Kidney (tissue), 14 donors: Measurements from ENCODE around the gene MPHOSPH9. TPM values are rescaled to one million over a fixed set of nuclear protein-coding genes. Genes with fewer than 3 reads are reported as not detected.

Experiments used
- DNase-seq, 5 donors: peaks; one replicate each; pipeline ENCODE4 v3.0.0-alpha.2; 2013 to 2020
- FAIRE-seq: peaks from 2 replicates; lab custom pipeline; 2012; peaks lifted over from hg19 to GRCh38; lab: Jason Lieb, UNC
- H3K27ac ChIP-seq, 2 donors: one replicate each; pipeline ENCODE4 v1.7.0; 2013; ENCODE audit warnings: low read depth in 2 of 2, low read length in 2 of 2, inconsistent platforms in 1 of 2
- H3K27me3 ChIP-seq: one replicate; pipeline ENCODE4 v1.7.1; 2013; ENCODE audit warnings: low read length, inconsistent platforms; ENCODE audit not compliant: control insufficient read depth, insufficient read depth
- H3K36me3 ChIP-seq, 3 donors: one replicate each; pipeline versions ENCODE4 v1.7.0 to v1.7.1; 2013; ENCODE audit warnings: low read length in 3 of 3, control low read depth in 1 of 3, inconsistent platforms in 1 of 3; ENCODE audit not compliant: insufficient read depth in 3 of 3, control insufficient read depth in 2 of 3
- H3K4me1 ChIP-seq, 3 donors: one replicate each; pipeline versions ENCODE4 v1.7.0 to v1.7.1; 2013; ENCODE audit warnings: low read length in 3 of 3, inconsistent platforms in 1 of 3, low read depth in 1 of 3; ENCODE audit not compliant: control insufficient read depth in 2 of 3, insufficient read depth in 2 of 3
- H3K4me3 ChIP-seq, 3 donors: one replicate each; pipeline versions ENCODE4 v1.7.0 to v1.8.1; 2013; ENCODE audit warnings: low read length in 3 of 3, control low read depth in 1 of 3, inconsistent platforms in 1 of 3
- H3K9ac ChIP-seq, 3 donors: one replicate each; pipeline versions ENCODE4 v1.7.0 to v1.7.1; 2013; ENCODE audit warnings: low read length in 3 of 3, control low read depth in 1 of 3, inconsistent platforms in 1 of 3
- H3K9me3 ChIP-seq, 3 donors: one replicate each; pipeline versions ENCODE4 v1.7.0 to v1.7.1; 2013; ENCODE audit warnings: low read length in 3 of 3, control low read depth in 1 of 3, inconsistent platforms in 1 of 3; ENCODE audit not compliant: control insufficient read depth in 2 of 3, insufficient read depth in 1 of 3
- CTCF ChIP-seq: IDR thresholded peaks from 3 replicates; pipeline ENCODE4 v1.5.1; 2012; ENCODE audit warnings: mild to moderate bottlenecking, moderate library complexity, borderline replicate concordance; ENCODE audit not compliant: insufficient read depth; ENCODE audit errors: extremely low read depth
- intact Hi-C: fragments of 100-400 bp; cut with DNase I; formaldehyde crosslinking; loops from one replicate; pipeline ENCODE4 v1.11.1; 2022
- polyA plus RNA-seq: library from polyadenylated mRNA; stranded (reverse); fragments of 350-450 nt; fragmentation: Illumina TruSeq; extraction: RNeasy Lipid Tissue Mini Kit (QIAGEN cat#74804); gene quantifications from one replicate; pipeline ENCODE4 v1.2.3, GENCODE V29; 2014; ENCODE audit warnings: low read depth, low replicate concordance; ENCODE audit not compliant: insufficient read depth
- total RNA-seq: library from RNA; stranded (reverse); fragmentation: NEBNext Ultra II Directional; extraction: Animal tissue kit (Norgen Biotek cat#: 25700); gene quantifications from one replicate; pipeline ENCODE4 v1.2.1, GENCODE V29; 2021
- donor health status: control.
- donor health status: control.
- donor health status: control.
- donor health status: control.
- donor health status: control.
- donor health status: DM: yes; HTN: yes; CAD: no.
- donor health status: Normal renal cell carcinoma (clear cell type).

Gene MPHOSPH9
- total and polyA plus RNA-seq, 2 donors from 2014 or later, result 7.2 to 25.2 TPM

- no peak for TF ChIP-seq CTCF
- H3K4me3 ChIP-seq, result no peak overlapping the region
- no peaks in the 10 kb centered on the region for H3K9me3 ChIP-seq
- DNase-seq, result no peak
- no peaks in the 10 kb centered on the region for H3K36me3 ChIP-seq
- H3K4me1 ChIP-seq, result peaks cover 0 to 7% (median 4%) of the 10 kb centered on the region in 3 donors
- FAIRE-seq, result no peak
- H3K27ac ChIP-seq, result no peak overlapping the region
- intact Hi-C loops, result loop anchor here (5.0 kb wide), 1 partner anchor 196 kb away; no protein-coding TSS in a partner anchor
- H3K9ac ChIP-seq, result no peak overlapping the region
- no peaks in the 10 kb centered on the region for H3K27me3 ChIP-seq
These were observed 5.4 kb upstream of the MPHOSPH9 start for GRCh38 chr12:123238330-123238682.

DNA sequence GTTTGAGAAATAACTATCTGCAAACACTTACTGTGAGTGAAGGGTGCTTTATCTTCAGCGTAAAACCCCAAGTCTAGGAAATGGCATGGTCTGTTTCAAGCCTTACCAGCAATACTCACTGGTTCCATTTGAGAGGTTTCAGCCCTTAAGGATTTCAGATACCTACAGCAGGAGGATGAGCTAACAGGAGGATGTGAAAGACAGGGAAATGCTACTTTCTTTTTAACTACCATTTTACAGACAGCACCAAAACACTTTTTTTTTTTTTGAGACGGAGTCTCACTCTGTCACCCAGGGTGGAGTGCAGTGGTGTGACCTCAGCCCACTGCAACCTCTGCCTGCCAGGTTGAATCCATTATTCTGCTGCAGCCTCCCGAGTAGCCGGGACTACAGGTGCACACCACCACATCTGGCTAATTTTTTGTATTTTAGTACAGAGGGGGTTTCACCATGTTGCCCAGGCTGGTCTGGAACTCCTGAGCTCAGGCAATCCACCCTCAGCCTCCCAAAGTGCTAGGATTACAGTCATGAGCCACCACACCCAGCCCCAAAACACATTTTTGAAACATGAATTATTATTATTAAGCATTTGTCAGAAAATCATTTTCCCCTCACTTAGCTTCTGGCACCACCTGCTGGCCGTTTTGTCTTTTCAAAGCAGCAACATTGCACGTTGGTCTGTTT, 4.8 kb upstream of the MPHOSPH9 start:
- Histone ChIP-seq H3K4me1 (peaks cover 0 to 7% (median 4%) of the 10 kb centered on the region in 3 donors), H3K36me3 (no peaks in the 10 kb centered on the region), H3K4me3 (no peak overlapping the region), H3K9me3 (no peaks in the 10 kb centered on the region), H3K27ac (no peak overlapping the region), H3K9ac (no peak overlapping the region), H3K27me3 (no peaks in the 10 kb centered on the region)
- DNase-seq (peak in 3 of 5 donors; percentile 29 to 72 (median 44)), FAIRE-seq (no peak)
- intact Hi-C loops, result loop anchor here (5.0 kb wide), 1 partner anchor 195 kb away; no protein-coding TSS in a partner anchor
- TF ChIP-seq CTCF, result peak; percentile 82

- no peak for FAIRE-seq
- intact Hi-C loops, result no loop called here
These were observed 766 bp upstream of the MPHOSPH9 start for GRCh38 chr12:123233505-123234308.

More at GRCh38 chr12:123233505-123234308, 766 bp upstream of the MPHOSPH9 start:
- Histone ChIP-seq H3K27ac (peak overlapping the region; percentile 88 to 92), H3K9ac (peak overlapping the region; percentile 90 to 95 (median 93)), H3K9me3 (no peaks in the 10 kb centered on the region), H3K4me3 (peak overlapping the region; percentile 75 to 98 (median 98)), H3K27me3 (no peaks in the 10 kb centered on the region), H3K36me3 (no peaks in the 10 kb centered on the region), H3K4me1 (peaks cover 0 to 12% (median 5%) of the 10 kb centered on the region in 3 donors)
- peak in 1 of 5 donors; percentile 27 for DNase-seq
- TF ChIP-seq CTCF, result no peak
